Esophagus squamous epithelium (tissue), 5 donors: ENCODE data around the gene LARGE1. TPM values are rescaled to one million over a fixed set of nuclear protein-coding genes. Genes with fewer than 3 reads are reported as not detected.
A peak's percentile ranks its signal among the peaks of the same experiment; 100 is the strongest.

ENCODE experiments used
- DNase-seq: peaks from one replicate; lab custom pipeline; 2025; lab: John Stamatoyannopoulos, UW
- H3K27ac ChIP-seq, 4 donors: fragments of 200-600 bp; sonication (generic); one replicate each; pipeline ENCODE4 v1.5.1; 2016 to 2019; ENCODE audit warnings: mild to moderate bottlenecking in 1 of 4
- H3K27me3 ChIP-seq, 4 donors: fragments of 200-600 bp; sonication (generic); 1 replicate in 3 of 4; 2 replicates in 1 of 4; pipeline versions ENCODE4 v1.5.1 to v1.6.0; 2017 to 2021; ENCODE audit warnings: antibody characterized with exemption in 1 of 4
- H3K36me3 ChIP-seq, 3 donors: fragments of 200-600 bp; sonication (generic); one replicate each; pipeline ENCODE4 v1.5.1; 2016 to 2019
- H3K4me1 ChIP-seq, 3 donors: fragments of 200-600 bp; sonication (generic); one replicate each; pipeline ENCODE4 v1.5.1; 2017 to 2019
- H3K4me3 ChIP-seq, 4 donors: fragments of 200-600 bp; sonication (generic); 1 replicate in 3 of 4; 2 replicates in 1 of 4; pipeline ENCODE4 v1.5.1; 2016 to 2019; ENCODE audit warnings: mild to moderate bottlenecking in 2 of 4, moderate library complexity in 1 of 4
- H3K9me3 ChIP-seq, 3 donors: fragments of 200-600 bp; sonication (generic); one replicate each; pipeline ENCODE4 v1.5.1; 2016 to 2019
- POLR2A ChIP-seq, 4 donors: fragments of 450-650 bp; IDR thresholded peaks; one replicate each; pipeline ENCODE4 v1.6.1; 2017; ENCODE audit warnings: antibody characterized with exemption in 4 of 4, mild to moderate bottlenecking in 4 of 4, moderate library complexity in 3 of 4
- WGBS, 2 donors: methylation state at CpG; one replicate each; pipeline ENCODE4 v1.1.5; 2018; 5-methylcytosine and 5-hydroxymethylcytosine counted together
- intact Hi-C: fragments of 100-400 bp; cut with DNase I; formaldehyde crosslinking; loops from one replicate; pipeline ENCODE4 v1.15.0; 2022
- total RNA-seq, 4 donors: library from RNA; depleted of rRNA; stranded (reverse); fragments of >200 nt; gene quantifications; one replicate each; pipeline ENCODE4 v1.1.0, GENCODE V29; 2016
- TF ChIP-seq, protein P1 (sequence below), 6 experiments: fragments of 450-650 bp in 4 of 6; fragments of 200-600 bp in 2 of 6; sonication (generic) in 2 of 6; IDR thresholded peaks; one replicate each; pipeline ENCODE4 v1.5.1; 2016 to 2019; ENCODE audit warnings: antibody characterized with exemption in 6 of 6, mild to moderate bottlenecking in 4 of 6, moderate library complexity in 4 of 6
- donor health status: DM: yes; HTN: yes; CAD: no.

The LARGE1 gene
- total RNA-seq, 4 donors from 2014 or later = 5.2 to 15.1 (median 6.6) TPM

DNA sequence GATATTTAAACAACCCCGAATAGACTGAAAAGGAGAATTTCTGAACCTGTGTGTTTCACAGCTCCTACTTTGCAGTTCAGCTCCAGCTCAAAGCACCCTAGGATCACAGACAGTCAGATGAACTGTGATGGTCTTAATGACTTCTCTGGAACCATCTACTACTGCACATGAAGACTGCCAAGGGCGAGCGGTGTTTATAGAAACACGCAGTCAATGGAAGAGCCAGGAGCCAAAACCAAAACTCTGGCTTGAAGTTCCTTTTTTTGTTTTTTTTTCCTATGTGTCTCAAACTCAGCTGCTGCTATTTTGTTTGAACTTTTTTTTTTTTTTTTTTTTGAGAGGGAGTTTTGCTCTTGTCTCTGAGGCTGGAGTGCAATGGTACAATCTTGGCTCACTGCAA is 479.5 kb downstream of the LARGE1 start:
- H3K4me3 ChIP-seq = no peak overlapping the region
- TF ChIP-seq POLR2A (IDR thresholded peaks at IDR 0.05) = no peak
- TF ChIP-seq, protein P1, sequence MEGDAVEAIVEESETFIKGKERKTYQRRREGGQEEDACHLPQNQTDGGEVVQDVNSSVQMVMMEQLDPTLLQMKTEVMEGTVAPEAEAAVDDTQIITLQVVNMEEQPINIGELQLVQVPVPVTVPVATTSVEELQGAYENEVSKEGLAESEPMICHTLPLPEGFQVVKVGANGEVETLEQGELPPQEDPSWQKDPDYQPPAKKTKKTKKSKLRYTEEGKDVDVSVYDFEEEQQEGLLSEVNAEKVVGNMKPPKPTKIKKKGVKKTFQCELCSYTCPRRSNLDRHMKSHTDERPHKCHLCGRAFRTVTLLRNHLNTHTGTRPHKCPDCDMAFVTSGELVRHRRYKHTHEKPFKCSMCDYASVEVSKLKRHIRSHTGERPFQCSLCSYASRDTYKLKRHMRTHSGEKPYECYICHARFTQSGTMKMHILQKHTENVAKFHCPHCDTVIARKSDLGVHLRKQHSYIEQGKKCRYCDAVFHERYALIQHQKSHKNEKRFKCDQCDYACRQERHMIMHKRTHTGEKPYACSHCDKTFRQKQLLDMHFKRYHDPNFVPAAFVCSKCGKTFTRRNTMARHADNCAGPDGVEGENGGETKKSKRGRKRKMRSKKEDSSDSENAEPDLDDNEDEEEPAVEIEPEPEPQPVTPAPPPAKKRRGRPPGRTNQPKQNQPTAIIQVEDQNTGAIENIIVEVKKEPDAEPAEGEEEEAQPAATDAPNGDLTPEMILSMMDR (IDR thresholded peaks at IDR 0.05) = no peak
- H3K4me1 ChIP-seq = peaks cover 0 to 17% (median 0%) of the 10 kb centered on the region in 3 donors
- no peaks in the 10 kb centered on the region for H3K27me3 ChIP-seq
- WGBS, 2 donors = 41 to 47% methylated on average over 4 of the region's 4 CpGs
- intact Hi-C loops = no loop called here
- no peak overlapping the region for H3K27ac ChIP-seq
- no peaks in the 10 kb centered on the region for H3K9me3 ChIP-seq
- H3K36me3 ChIP-seq = no peaks in the 10 kb centered on the region
- DNase-seq = no peak

DNA sequence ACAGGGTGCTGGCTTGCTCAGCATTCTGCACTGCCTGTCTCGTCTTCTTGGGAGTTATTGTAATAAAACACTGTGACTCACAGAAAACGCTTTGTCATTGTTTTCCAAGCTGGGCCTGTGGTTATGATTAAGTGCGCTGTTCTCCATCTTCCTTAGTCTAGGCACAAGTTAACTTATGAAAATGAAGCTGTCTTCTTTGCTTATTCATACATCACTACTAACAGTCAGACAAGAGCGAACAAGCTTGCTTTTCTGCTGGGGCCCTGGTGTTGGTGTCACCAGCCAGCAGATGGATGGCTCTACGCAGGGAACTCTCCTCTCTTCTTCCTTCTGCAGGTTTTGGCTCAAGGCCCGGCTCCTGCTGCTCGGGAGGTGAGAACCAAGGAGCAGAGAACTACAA is 482.0 kb downstream of the LARGE1 start:
- intact Hi-C loops = loop anchor here (10.0 kb wide), 1 partner anchor 63 kb away; no protein-coding TSS in a partner anchor

DNA sequence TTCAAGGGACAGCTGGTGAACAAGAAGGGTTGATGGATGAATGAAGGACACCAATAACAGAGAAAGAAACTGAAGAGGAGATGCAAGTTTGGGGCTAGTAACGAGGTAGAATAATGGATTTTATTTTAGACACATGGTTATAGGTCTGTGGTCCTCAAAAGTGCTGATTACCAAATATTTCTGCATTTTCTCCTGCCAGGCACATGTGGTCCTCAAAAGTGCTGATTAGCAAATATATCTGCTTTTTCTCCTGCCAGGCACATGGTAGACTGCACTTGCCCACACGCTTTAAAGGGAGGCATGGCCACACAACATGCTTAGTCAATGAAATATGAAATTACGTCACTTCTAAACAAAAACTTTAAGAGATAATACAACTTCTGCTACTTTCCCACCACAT is 489.0 kb downstream of the LARGE1 start:
- DNase-seq = no peak
- TF ChIP-seq, protein P1 (IDR thresholded peaks at IDR 0.05) = no peak
- no peak for TF ChIP-seq POLR2A (IDR thresholded peaks at IDR 0.05)
- Histone ChIP-seq H3K4me1 (no peaks in the 10 kb centered on the region), H3K4me3 (no peak overlapping the region), H3K9me3 (no peaks in the 10 kb centered on the region), H3K27ac (no peak overlapping the region), H3K27me3 (no peaks in the 10 kb centered on the region), H3K36me3 (peaks cover 0 to 16% (median 0%) of the 10 kb centered on the region in 3 donors)
- intact Hi-C loops = loop anchor here (10.0 kb wide), 1 partner anchor 56 kb away; no protein-coding TSS in a partner anchor
- WGBS, 2 donors = 85 to 88% methylated on average over 3 of the region's 3 CpGs

More for the DNA sequence above, 482.0 kb downstream of the LARGE1 start:
- H3K4me3 ChIP-seq = no peak overlapping the region
- DNase-seq = no peak
- 44 to 49% methylated on average over 4 to 6 of the region's 7 CpGs for WGBS, 2 donors
- H3K36me3 ChIP-seq = no peaks in the 10 kb centered on the region
- H3K27me3 ChIP-seq = no peaks in the 10 kb centered on the region
- TF ChIP-seq POLR2A (IDR thresholded peaks at IDR 0.05) = no peak
- TF ChIP-seq, protein P1 (IDR thresholded peaks at IDR 0.05) = no peak
- peak overlapping the region in 2 of 4 donors; percentile 17 to 25 for H3K27ac ChIP-seq
- H3K4me1 ChIP-seq = peaks cover 0 to 17% (median 0%) of the 10 kb centered on the region in 3 donors
- no peaks in the 10 kb centered on the region for H3K9me3 ChIP-seq

DNA sequence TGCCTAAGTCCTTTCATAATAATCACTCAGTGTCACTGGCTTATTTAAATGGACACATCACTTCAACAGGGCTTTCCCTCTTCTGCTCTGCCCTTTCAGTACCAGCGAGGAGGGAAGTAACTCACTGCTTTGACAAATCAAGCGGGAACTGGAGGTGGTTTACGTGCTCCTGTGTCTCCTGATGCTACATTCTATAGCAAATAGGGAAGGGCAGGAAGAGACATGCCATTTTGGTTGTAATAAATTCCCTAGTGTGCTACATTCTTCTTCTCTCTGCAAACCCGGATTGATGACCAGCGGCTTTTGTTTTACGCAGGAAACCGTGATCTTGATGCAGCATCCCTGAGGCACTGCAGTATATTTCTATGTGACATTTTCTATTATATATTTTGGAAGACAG is 491.0 kb downstream of the LARGE1 start:
- peaks cover 0 to 16% (median 0%) of the 10 kb centered on the region in 3 donors for H3K36me3 ChIP-seq
- no peak for DNase-seq
- no peak overlapping the region for H3K4me3 ChIP-seq
- H3K9me3 ChIP-seq = no peaks in the 10 kb centered on the region
- no peak overlapping the region for H3K27ac ChIP-seq
- H3K27me3 ChIP-seq = no peaks in the 10 kb centered on the region
- no peak for TF ChIP-seq POLR2A (IDR thresholded peaks at IDR 0.05)
- TF ChIP-seq, protein P1 (IDR thresholded peaks at IDR 0.05) = no peak
- H3K4me1 ChIP-seq = no peaks in the 10 kb centered on the region
- intact Hi-C loops = no loop called here
- WGBS, 2 donors = 86 to 92% methylated on average over 7 of the region's 7 CpGs

DNA sequence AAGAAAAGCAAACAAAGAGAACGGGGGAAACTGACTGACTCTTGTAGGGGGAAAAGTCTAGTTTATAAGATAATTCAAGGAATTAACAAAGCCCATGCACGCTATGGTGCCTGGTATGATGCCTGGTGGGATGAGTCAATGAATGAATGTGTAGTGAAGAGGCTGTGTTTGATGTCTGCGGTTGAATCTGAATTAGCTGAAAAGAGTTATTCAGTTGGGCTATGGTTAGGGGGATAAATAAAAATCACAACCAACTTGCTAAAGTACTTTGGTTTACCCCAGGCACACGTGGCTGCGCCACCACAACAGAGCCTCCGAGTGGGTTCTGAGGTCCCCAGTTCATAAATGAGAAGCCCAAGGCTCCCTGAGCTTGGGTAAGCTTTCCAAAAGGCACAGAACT is 492.8 kb downstream of the LARGE1 start:
- DNase-seq = no peak
- no peaks in the 10 kb centered on the region for H3K27me3 ChIP-seq
- no peak for TF ChIP-seq POLR2A (IDR thresholded peaks at IDR 0.05)
- TF ChIP-seq, protein P1 (IDR thresholded peaks at IDR 0.05) = no peak
- WGBS, 2 donors = 90 to 91% methylated on average over 6 of the region's 6 CpGs
- intact Hi-C loops = no loop called here
- H3K36me3 ChIP-seq = peaks cover 0 to 16% (median 0%) of the 10 kb centered on the region in 3 donors
- H3K4me1 ChIP-seq = no peaks in the 10 kb centered on the region
- no peaks in the 10 kb centered on the region for H3K9me3 ChIP-seq
- H3K4me3 ChIP-seq = no peak overlapping the region
- H3K27ac ChIP-seq = no peak overlapping the region
